ENCODE measurements around the gene RALGPS1.

DNA sequence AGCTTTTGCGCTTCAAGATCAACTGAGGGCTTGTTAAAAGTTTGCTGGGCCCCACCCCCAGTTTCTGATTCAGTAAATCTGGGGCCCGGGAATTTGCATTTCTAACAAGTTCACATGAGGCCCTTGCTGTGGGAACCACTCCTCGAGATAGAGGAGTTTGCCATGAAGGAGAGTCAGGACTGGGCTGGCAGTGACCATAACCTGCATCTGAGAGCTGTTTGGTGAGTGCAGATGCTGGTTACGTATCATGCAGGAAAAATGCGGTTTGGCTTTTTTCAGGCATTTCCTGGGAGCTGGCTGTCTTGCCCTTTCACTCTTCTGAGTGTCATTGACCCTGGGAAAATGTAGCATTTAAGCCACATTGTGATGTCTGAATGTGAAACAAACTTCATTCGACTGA, 217.3 kb downstream of the RALGPS1 start:
- TF ChIP-seq, protein P1, sequence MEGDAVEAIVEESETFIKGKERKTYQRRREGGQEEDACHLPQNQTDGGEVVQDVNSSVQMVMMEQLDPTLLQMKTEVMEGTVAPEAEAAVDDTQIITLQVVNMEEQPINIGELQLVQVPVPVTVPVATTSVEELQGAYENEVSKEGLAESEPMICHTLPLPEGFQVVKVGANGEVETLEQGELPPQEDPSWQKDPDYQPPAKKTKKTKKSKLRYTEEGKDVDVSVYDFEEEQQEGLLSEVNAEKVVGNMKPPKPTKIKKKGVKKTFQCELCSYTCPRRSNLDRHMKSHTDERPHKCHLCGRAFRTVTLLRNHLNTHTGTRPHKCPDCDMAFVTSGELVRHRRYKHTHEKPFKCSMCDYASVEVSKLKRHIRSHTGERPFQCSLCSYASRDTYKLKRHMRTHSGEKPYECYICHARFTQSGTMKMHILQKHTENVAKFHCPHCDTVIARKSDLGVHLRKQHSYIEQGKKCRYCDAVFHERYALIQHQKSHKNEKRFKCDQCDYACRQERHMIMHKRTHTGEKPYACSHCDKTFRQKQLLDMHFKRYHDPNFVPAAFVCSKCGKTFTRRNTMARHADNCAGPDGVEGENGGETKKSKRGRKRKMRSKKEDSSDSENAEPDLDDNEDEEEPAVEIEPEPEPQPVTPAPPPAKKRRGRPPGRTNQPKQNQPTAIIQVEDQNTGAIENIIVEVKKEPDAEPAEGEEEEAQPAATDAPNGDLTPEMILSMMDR (IDR thresholded peaks at IDR 0.05): no peak
- no peak for TF ChIP-seq POLR2A (IDR thresholded peaks at IDR 0.05)
